GM23248 (cell line): ENCODE measurements around the gene WFDC5. TPM values are rescaled to one million over a fixed set of nuclear protein-coding genes. Genes with fewer than 3 reads are reported as not detected.

Source experiments
- DNase-seq: peaks from one replicate; pipeline ENCODE4 v3.0.0-alpha.2; 2015
- H2AFZ ChIP-seq: fragments of 200-600 bp; sonication (generic); 2 replicates; pipeline ENCODE4 v1.6.1; 2016; ENCODE audit warnings: antibody characterized with exemption
- H3F3A ChIP-seq: fragments of 200-600 bp; sonication (generic); 2 replicates; pipeline ENCODE4 v1.6.1; 2016; ENCODE audit warnings: mild to moderate bottlenecking, antibody characterized with exemption, mixed run types; ENCODE audit not compliant: insufficient read depth
- H3K27ac ChIP-seq: fragments of 200-600 bp; sonication (generic); 2 replicates; pipeline ENCODE4 v1.5.1; 2016; ENCODE audit warnings: mild to moderate bottlenecking
- H3K27me3 ChIP-seq: fragments of 200-600 bp; sonication (generic); replicated peaks from 2 replicates; pipeline ENCODE4 v1.6.1; 2016; ENCODE audit warnings: mild to moderate bottlenecking; ENCODE audit not compliant: insufficient read depth
- H3K36me3 ChIP-seq: fragments of 200-600 bp; sonication (generic); 2 replicates; pipeline ENCODE4 v1.6.1; 2016; ENCODE audit warnings: low read depth, mild to moderate bottlenecking
- H3K4me1 ChIP-seq: fragments of 200-600 bp; sonication (generic); 2 replicates; pipeline ENCODE4 v1.6.1; 2016; ENCODE audit warnings: mild to moderate bottlenecking; ENCODE audit not compliant: insufficient read depth
- H3K4me2 ChIP-seq: fragments of 200-600 bp; sonication (generic); one replicate; pipeline ENCODE4 v1.6.1; 2016; ENCODE audit warnings: mild to moderate bottlenecking; ENCODE audit not compliant: unreplicated experiment
- H3K4me3 ChIP-seq: fragments of 200-600 bp; sonication (generic); 2 replicates; pipeline ENCODE4 v1.5.1; 2016; ENCODE audit warnings: mild to moderate bottlenecking
- H3K79me2 ChIP-seq: fragments of 200-600 bp; sonication (generic); 2 replicates; pipeline ENCODE4 v1.6.1; 2016; ENCODE audit warnings: mild to moderate bottlenecking; ENCODE audit not compliant: insufficient read depth
- H3K9ac ChIP-seq: fragments of 200-600 bp; sonication (generic); 2 replicates; pipeline ENCODE4 v1.6.1; 2016; ENCODE audit warnings: mild to moderate bottlenecking
- H3K9me2 ChIP-seq: fragments of 200-600 bp; sonication (generic); 2 replicates; pipeline ENCODE4 v1.6.1; 2016; ENCODE audit warnings: mixed run types, mild to moderate bottlenecking, moderate library complexity; ENCODE audit not compliant: insufficient read depth
- H3K9me3 ChIP-seq: fragments of 200-600 bp; sonication (generic); one replicate; pipeline ENCODE4 v1.6.1; 2017; ENCODE audit warnings: low read depth
- H4K20me1 ChIP-seq: fragments of 200-600 bp; sonication (generic); 2 replicates; pipeline ENCODE4 v1.6.0; 2016; ENCODE audit not compliant: insufficient read depth
- EZH2 ChIP-seq: fragments of 200-600 bp; sonication (generic); IDR thresholded peaks from 2 replicates; pipeline ENCODE4 v1.6.1; 2018; ENCODE audit warnings: antibody characterized with exemption, mild to moderate bottlenecking; ENCODE audit not compliant: insufficient read depth, poor library complexity, severe bottlenecking
- EZH2phosphoT487 ChIP-seq: fragments of 200-600 bp; sonication (generic); IDR thresholded peaks from 2 replicates; pipeline ENCODE4 v1.6.1; 2018; ENCODE audit warnings: antibody characterized with exemption, moderate library complexity, mild to moderate bottlenecking, low read depth; ENCODE audit not compliant: insufficient read depth
- WGBS, 2 experiments: methylation state at CpG; one replicate each; pipeline ENCODE4 v1.1.6; 2015 to 2017; ENCODE audit warnings: low lambda C conversion rate in 2 of 2, low coverage in 1 of 2; ENCODE audit errors: missing lambda C conversion rate in 2 of 2; 5-methylcytosine and 5-hydroxymethylcytosine counted together
- in situ Hi-C: fragments of 300-500 bp; cut with MboI; formaldehyde crosslinking; loops from 2 replicates; pipeline ENCODE4 v1.15.0; 2020
- polyA plus RNA-seq: library from polyadenylated mRNA; unstranded; fragments of >200 nt; fragmentation: Nextera tagmentation; extraction: Ambion mirVana; gene quantifications from 2 replicates; pipeline ENCODE4 v1.2.1, GENCODE V29; 2016
- total RNA-seq: library from RNA; depleted of rRNA; stranded (reverse); fragments of >200 nt; shearing (Covaris generic); gene quantifications from 2 replicates; pipeline ENCODE4 v1.2.3, GENCODE V29; 2014

WFDC5 gene
- total and polyA plus RNA-seq, 2 experiments from 2014 or later, result not detected

DNA sequence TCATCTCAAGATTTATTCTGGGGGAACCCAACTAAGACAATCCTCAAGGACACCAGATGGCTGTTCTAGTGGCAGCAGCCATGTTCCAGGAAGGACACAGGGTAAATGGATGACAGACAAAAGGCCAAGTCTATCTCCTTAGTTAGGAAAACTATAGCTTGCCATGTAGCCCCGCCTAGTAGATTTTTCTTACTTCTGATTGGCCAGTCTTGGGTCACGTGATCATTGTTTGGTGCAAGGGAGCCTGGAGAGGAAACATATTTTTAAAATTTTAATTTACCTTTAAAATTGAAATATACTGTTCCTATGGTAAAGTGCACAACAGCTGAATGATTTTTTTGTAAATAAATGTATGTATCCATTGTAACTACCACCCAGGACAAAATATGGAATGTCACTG, 9.7 kb downstream of the WFDC5 start:
- no peak for DNase-seq
- no peaks in the 10 kb centered on the region for H3K9me3 ChIP-seq
- no peak overlapping the region for H3K9ac ChIP-seq
- WGBS, 2 experiments, result 81 to 85% methylated on average over 2 of the region's 2 CpGs
- H3K27ac ChIP-seq, result no peak overlapping the region
- no peaks in the 10 kb centered on the region for H3K9me2 ChIP-seq
- H2AFZ ChIP-seq, result no peak overlapping the region
- in situ Hi-C loops, result no loop called here
- no peak overlapping the region for H3K4me3 ChIP-seq
- no peaks in the 10 kb centered on the region for H3K36me3 ChIP-seq
- H3F3A ChIP-seq, result 0 out of 2 replicates have a peak, but pooled peaks cover 3% of the 10 kb centered on the region
- H3K27me3 ChIP-seq, result no peaks in the 10 kb centered on the region
- H3K79me2 ChIP-seq, result no peaks in the 10 kb centered on the region
- no peaks in the 10 kb centered on the region for H4K20me1 ChIP-seq
- H3K4me2 ChIP-seq, result no peak overlapping the region
- H3K4me1 ChIP-seq, result peaks cover 5% of the 10 kb centered on the region; the same call in 1 of the 2 replicates
- TF ChIP-seq EZH2, result no peak
- no peak for TF ChIP-seq EZH2phosphoT487

DNA sequence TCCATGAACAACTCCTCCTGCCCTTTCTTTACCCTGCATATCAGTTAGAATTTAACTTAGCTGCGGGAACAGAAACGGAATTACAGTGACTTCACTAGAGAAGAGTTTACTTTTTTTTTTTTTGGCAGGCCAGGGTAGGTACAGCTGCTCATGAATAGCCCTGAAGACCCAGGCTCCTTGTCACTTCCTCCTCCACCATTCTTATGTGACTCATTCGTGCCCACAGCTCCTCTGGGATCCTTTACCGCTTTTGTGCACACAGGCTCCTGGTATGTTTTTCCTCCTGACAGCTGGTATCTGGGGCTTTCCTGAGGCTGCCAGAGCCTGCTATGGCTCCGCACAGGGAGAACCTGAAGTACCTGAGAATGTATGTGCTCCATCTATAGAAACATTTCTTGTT, 10.2 kb downstream of the WFDC5 start:
- in situ Hi-C loops, result no loop called here
- Histone ChIP-seq H3K9ac (no peak overlapping the region), H3K36me3 (no peaks in the 10 kb centered on the region), H3K9me3 (no peaks in the 10 kb centered on the region), H2AFZ (no peak overlapping the region), H3K9me2 (no peaks in the 10 kb centered on the region), H3K4me1 (peaks cover 5% of the 10 kb centered on the region; the same call in 1 of the 2 replicates), H4K20me1 (no peaks in the 10 kb centered on the region), H3F3A (0 out of 2 replicates have a peak, but pooled peaks cover 3% of the 10 kb centered on the region), H3K4me2 (no peak overlapping the region), H3K27me3 (no peaks in the 10 kb centered on the region), H3K79me2 (no peaks in the 10 kb centered on the region), H3K27ac (no peak overlapping the region), H3K4me3 (no peak overlapping the region)
- 69 to 70% methylated on average over 5 of the region's 5 CpGs for WGBS, 2 experiments
- peak; percentile 72 for DNase-seq
- no peak for TF ChIP-seq EZH2
- no peak for TF ChIP-seq EZH2phosphoT487

DNA sequence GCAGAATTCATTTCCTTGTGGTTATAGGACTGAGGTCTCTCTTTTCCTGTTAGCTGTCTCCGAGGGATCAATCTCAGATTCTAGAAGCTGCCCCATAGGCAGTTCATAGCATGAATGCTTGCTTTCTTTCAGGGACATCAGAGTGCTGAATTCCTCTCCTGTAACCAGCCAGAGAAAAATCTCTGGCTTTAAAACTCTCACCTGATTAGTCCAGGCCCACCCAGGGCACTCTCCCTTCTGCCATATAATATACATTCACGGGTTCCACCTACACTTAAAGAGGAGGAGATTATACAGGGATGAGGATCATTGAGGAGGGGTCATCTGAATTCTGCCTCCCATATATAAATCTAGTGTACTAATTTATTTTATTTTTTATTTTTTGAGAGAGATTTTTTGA, 11.9 kb downstream of the WFDC5 start:
- Histone ChIP-seq H3F3A (0 out of 2 replicates have a peak, but pooled peaks cover 3% of the 10 kb centered on the region), H3K9me2 (no peaks in the 10 kb centered on the region), H3K9me3 (no peaks in the 10 kb centered on the region), H3K79me2 (no peaks in the 10 kb centered on the region), H3K4me3 (no peak overlapping the region), H3K36me3 (no peaks in the 10 kb centered on the region), H3K27ac (no peak overlapping the region), H2AFZ (no peak overlapping the region), H3K9ac (no peak overlapping the region), H3K4me2 (no peak overlapping the region), H3K4me1 (peaks cover 5% of the 10 kb centered on the region; the same call in 1 of the 2 replicates), H4K20me1 (no peaks in the 10 kb centered on the region), H3K27me3 (0 out of 2 replicates have a peak, but pooled peaks cover 3% of the 10 kb centered on the region)
- 67 to 83% methylated on average over 2 of the region's 2 CpGs for WGBS, 2 experiments
- in situ Hi-C loops, result no loop called here
- no peak for DNase-seq
- TF ChIP-seq EZH2phosphoT487 (no peak), EZH2 (no peak)

DNA sequence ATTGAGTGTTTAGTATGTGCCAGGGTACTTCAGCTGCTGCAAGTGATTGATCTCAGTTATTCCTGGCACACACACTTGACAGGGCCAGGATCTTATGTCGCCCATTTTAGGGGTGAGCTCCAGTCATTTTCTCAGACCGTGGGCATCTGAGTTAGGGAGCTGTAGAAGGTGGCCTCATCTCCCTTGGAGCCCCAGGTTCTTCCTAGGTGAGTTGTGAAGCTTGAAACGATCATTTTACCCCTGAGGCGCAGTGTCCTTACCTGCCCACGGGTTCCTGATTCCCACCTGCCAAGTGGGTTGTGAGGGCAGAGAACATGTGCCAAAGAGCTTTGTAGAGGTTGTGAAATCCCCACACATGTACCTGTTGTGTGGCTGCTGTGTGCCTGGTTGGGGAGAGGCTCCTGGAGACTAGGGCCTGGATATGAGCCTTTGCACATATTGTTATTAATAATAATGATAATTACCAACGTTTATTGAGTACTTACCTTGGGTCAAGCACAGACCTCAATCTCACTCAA, 13.6 kb downstream of the WFDC5 start:
- in situ Hi-C loops, result no loop called here
- TF ChIP-seq EZH2phosphoT487 (no peak), EZH2 (no peak)
- no peak overlapping the region for H3K27ac ChIP-seq
- H3K27me3 ChIP-seq, result 0 out of 2 replicates have a peak, but pooled peaks cover 3% of the 10 kb centered on the region
- no peak for DNase-seq
- H3K79me2 ChIP-seq, result no peaks in the 10 kb centered on the region
- no peak overlapping the region for H3K4me2 ChIP-seq
- no peak overlapping the region for H2AFZ ChIP-seq
- no peaks in the 10 kb centered on the region for H3K36me3 ChIP-seq
- no peaks in the 10 kb centered on the region for H3K9me2 ChIP-seq
- H3K4me3 ChIP-seq, result no peak overlapping the region
- H3K4me1 ChIP-seq, result peaks cover 5% of the 10 kb centered on the region; the same call in 1 of the 2 replicates
- 0 out of 2 replicates have a peak, but pooled peaks cover 3% of the 10 kb centered on the region for H3F3A ChIP-seq
- H3K9ac ChIP-seq, result no peak overlapping the region
- WGBS, 2 experiments, result 65% methylated on average over 6 of the region's 6 CpGs
- no peaks in the 10 kb centered on the region for H3K9me3 ChIP-seq
- no peaks in the 10 kb centered on the region for H4K20me1 ChIP-seq
